ENCODE measurements around the gene CYP19A1. TPM values are rescaled to one million over a fixed set of nuclear protein-coding genes. Genes with fewer than 3 reads are reported as not detected.

Gene CYP19A1
- total and polyA plus RNA-seq, 2 experiments from 2014 or later = 0.69 to 2.6 TPM

DNA sequence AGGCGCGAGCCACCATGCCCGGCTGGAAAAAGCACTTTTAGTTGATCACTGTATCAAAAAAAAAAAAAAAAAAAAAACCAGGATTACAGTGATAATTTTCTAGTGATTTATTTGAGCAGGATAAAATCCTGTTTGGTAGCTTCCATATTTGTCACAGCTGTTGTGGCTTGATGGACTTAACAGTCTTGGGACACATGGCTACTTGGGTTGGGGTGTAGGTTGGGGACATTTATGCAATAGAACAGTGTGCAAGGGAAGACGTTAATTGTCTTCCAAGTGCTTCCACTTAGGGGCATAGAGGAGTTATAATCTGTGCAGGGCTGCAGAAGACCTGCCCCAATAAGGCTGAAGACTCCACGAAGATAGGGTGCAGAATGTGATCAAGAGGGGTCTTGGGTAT is 136.8 kb downstream of the CYP19A1 start:
- Histone ChIP-seq H3K36me3 (no peaks in the 10 kb centered on the region), H3K27me3 (peaks cover 10% of the 10 kb centered on the region), H3K9me3 (ENCODE audit: low read depth) (no peaks in the 10 kb centered on the region), H3K27ac (no peak overlapping the region), H3K4me1 (ENCODE audit: low read depth) (no peaks in the 10 kb centered on the region), H3K4me3 (no peak overlapping the region)
- DNase-seq (ENCODE audit: low read depth in 1 of 2, low spot score in 1 of 2) = no peak
- TF ChIP-seq, protein P1, sequence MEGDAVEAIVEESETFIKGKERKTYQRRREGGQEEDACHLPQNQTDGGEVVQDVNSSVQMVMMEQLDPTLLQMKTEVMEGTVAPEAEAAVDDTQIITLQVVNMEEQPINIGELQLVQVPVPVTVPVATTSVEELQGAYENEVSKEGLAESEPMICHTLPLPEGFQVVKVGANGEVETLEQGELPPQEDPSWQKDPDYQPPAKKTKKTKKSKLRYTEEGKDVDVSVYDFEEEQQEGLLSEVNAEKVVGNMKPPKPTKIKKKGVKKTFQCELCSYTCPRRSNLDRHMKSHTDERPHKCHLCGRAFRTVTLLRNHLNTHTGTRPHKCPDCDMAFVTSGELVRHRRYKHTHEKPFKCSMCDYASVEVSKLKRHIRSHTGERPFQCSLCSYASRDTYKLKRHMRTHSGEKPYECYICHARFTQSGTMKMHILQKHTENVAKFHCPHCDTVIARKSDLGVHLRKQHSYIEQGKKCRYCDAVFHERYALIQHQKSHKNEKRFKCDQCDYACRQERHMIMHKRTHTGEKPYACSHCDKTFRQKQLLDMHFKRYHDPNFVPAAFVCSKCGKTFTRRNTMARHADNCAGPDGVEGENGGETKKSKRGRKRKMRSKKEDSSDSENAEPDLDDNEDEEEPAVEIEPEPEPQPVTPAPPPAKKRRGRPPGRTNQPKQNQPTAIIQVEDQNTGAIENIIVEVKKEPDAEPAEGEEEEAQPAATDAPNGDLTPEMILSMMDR (IDR thresholded peaks at IDR 0.05; ENCODE audit: low read depth, low read length) = no peak

DNA sequence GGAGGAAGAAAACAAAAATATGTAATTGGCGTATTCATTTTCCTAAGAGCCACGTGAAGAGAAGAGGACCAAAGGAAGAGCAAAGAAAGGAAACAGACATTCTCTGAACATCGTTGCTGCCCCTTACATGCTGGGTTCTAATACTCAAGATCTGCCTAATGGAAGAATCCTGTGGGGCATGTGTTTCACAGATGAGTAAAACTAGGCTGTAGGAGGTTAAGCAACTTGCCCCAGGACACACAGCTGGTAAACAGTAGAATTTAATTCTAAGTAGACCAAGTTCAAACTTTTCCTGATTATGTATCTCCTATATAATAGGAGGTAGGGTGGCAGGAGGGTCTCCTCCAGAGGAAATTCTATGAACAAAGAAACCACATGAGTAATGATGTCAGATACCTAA is 137.6 kb downstream of the CYP19A1 start:
- H3K4me1 ChIP-seq (ENCODE audit: low read depth) = no peaks in the 10 kb centered on the region
- no peak for DNase-seq (ENCODE audit: low read depth in 1 of 2, low spot score in 1 of 2)
- no peak overlapping the region for H3K27ac ChIP-seq
- H3K4me3 ChIP-seq = no peak overlapping the region
- TF ChIP-seq, protein P1 (IDR thresholded peaks at IDR 0.05; ENCODE audit: low read depth, low read length) = no peak
- H3K36me3 ChIP-seq = no peaks in the 10 kb centered on the region
- peaks cover 14% of the 10 kb centered on the region for H3K27me3 ChIP-seq
- no peaks in the 10 kb centered on the region for H3K9me3 ChIP-seq (ENCODE audit: low read depth)

DNA sequence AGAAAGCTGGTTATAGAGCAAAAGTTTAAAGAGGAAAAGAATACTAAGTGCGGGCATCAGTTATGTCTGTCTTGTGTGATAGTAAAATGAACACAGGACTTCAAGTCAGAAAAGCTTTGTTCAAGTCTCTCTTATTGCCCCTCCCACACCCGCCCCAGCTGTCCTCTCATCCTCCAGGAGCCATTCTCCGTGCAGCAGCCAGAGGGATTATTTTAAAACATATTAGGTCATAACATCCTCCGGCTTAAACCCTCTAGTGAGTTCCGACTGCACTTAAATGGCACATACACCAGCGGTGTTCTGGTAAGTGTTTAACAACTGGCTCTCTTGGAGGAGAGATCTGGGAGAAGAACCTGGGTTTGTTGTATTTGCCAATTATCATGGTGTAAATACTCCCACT is 138.9 kb downstream of the CYP19A1 start:
- Histone ChIP-seq H3K27ac (no peak overlapping the region), H3K4me3 (no peak overlapping the region), H3K27me3 (peaks cover 19% of the 10 kb centered on the region), H3K36me3 (no peaks in the 10 kb centered on the region), H3K9me3 (ENCODE audit: low read depth) (no peaks in the 10 kb centered on the region), H3K4me1 (ENCODE audit: low read depth) (no peaks in the 10 kb centered on the region)
- TF ChIP-seq, protein P1 (IDR thresholded peaks at IDR 0.05; ENCODE audit: low read depth, low read length) = no peak
- DNase-seq (ENCODE audit: low read depth in 1 of 2, low spot score in 1 of 2) = no peak

DNA sequence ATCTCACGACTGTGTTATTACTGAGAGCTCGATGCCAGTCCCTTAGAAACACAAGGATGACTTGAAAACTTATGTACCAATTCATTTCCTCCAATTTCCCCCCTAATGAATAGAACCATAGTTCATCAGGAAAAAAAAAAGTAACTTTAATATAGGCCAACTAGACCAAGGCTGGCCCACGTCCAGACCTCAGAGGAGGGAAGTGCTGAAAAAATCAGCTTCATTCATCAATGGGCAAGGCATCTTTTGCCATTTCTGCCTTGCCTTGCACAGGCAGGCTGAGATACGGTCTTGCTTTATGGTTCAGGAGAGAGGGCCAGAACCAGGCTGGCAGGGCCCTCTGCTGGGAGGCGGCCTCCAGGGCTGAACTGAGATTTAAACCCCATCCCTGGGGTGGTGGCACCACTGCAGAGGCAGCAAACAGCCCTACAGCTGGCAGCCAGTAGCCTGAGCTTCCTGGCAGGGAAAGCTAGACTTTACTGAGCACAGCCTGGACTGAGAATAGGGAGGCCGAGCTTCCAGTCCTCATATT is 139.6 kb downstream of the CYP19A1 start:
- H3K9me3 ChIP-seq (ENCODE audit: low read depth) = no peaks in the 10 kb centered on the region
- H3K4me1 ChIP-seq (ENCODE audit: low read depth) = no peaks in the 10 kb centered on the region
- peaks cover 23% of the 10 kb centered on the region for H3K27me3 ChIP-seq
- H3K36me3 ChIP-seq = no peaks in the 10 kb centered on the region
- no peak overlapping the region for H3K4me3 ChIP-seq
- peak in 1 of 2 donors; percentile 27 for DNase-seq (ENCODE audit: low read depth in 1 of 2, low spot score in 1 of 2)
- no peak overlapping the region for H3K27ac ChIP-seq
- TF ChIP-seq, protein P1 (IDR thresholded peaks at IDR 0.05; ENCODE audit: low read depth, low read length) = no peak

- no peak overlapping the region for H3K27ac ChIP-seq
- no peaks in the 10 kb centered on the region for H3K9me3 ChIP-seq (ENCODE audit: low read depth)
- no peaks in the 10 kb centered on the region for H3K36me3 ChIP-seq
- peak in 1 of 2 donors; percentile 45 for DNase-seq (ENCODE audit: low read depth in 1 of 2, low spot score in 1 of 2)
- H3K4me3 ChIP-seq = no peak overlapping the region
- H3K27me3 ChIP-seq = peaks cover 23% of the 10 kb centered on the region
- TF ChIP-seq, protein P1 (IDR thresholded peaks at IDR 0.05; ENCODE audit: low read depth, low read length) = no peak
- peaks cover 14% of the 10 kb centered on the region for H3K4me1 ChIP-seq (ENCODE audit: low read depth)
These were observed 142.9 kb downstream of the CYP19A1 start for GRCh38 chr15:51195459-51195858.

All from cardiac muscle cell (in vitro differentiated cells and primary cell).